GM12873 (cell line): ENCODE data around the gene USP34.

Source experiments
- TF ChIP-seq, protein P1 (sequence below): IDR thresholded peaks from 2 replicates; pipeline ENCODE4 v1.5.1; 2012; ENCODE audit warnings: low read depth, mild to moderate bottlenecking, moderate library complexity, low read length, control low read depth; ENCODE audit not compliant: insufficient read depth; ENCODE audit errors: missing control alignments

Gene USP34

DNA sequence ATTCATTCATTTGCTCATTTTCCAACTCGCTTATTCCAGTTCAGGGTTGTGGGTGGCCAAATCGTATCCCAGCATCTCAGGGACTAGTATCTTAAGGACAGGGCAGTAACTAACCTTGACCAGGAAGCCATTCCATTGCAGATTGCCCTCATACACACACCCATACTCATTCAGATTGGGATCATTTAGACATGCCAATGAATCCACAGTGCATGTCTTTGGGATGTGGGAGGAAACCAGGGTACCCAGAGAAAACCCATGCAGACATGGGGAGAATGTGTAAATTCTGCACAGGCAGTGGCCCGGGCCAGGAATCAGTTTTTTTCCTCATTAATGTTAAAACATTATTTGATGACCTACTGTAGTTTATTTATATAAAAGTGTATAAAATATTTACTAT lies 150.7 kb downstream of the USP34 start:
- TF ChIP-seq, protein P1, sequence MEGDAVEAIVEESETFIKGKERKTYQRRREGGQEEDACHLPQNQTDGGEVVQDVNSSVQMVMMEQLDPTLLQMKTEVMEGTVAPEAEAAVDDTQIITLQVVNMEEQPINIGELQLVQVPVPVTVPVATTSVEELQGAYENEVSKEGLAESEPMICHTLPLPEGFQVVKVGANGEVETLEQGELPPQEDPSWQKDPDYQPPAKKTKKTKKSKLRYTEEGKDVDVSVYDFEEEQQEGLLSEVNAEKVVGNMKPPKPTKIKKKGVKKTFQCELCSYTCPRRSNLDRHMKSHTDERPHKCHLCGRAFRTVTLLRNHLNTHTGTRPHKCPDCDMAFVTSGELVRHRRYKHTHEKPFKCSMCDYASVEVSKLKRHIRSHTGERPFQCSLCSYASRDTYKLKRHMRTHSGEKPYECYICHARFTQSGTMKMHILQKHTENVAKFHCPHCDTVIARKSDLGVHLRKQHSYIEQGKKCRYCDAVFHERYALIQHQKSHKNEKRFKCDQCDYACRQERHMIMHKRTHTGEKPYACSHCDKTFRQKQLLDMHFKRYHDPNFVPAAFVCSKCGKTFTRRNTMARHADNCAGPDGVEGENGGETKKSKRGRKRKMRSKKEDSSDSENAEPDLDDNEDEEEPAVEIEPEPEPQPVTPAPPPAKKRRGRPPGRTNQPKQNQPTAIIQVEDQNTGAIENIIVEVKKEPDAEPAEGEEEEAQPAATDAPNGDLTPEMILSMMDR: no peak

DNA sequence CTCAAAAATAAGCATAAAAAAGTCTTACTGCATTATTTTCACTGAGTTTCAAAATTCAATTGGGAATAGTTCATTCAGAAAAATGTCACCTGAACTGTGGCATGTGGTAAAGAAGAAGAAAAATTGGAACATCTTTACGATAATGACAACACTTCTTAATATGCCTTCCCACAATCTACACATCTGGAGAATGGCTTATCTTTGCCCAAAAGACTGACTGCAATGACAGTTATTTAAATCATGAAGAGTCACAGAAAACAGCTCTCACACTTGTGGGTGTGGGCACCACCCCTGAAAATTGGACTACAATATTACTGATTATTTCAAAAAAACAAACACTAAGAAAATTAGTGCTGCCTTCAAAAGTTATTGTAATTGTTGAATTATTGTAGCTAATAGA lies 152.3 kb downstream of the USP34 start:
- TF ChIP-seq, protein P1: no peak

DNA sequence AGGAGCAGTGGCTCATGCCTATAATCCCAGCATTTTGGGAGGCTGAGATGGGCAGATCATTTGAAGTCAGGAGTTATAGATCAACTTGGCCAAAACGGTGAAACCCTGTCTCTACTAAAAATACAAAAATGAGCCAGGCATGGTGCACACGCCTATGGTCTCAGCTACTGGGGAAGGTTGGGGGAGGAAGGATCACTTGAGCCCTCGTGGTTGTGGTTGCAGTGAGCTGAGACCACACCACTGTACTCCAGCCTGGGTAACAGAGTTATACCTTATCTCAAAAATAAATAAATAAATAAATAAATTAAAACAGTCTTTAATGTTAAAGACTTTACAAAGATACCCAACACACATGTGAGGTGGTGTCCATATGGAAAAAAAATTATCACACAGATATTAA lies 174.9 kb downstream of the USP34 start:
- TF ChIP-seq, protein P1: no peak

DNA sequence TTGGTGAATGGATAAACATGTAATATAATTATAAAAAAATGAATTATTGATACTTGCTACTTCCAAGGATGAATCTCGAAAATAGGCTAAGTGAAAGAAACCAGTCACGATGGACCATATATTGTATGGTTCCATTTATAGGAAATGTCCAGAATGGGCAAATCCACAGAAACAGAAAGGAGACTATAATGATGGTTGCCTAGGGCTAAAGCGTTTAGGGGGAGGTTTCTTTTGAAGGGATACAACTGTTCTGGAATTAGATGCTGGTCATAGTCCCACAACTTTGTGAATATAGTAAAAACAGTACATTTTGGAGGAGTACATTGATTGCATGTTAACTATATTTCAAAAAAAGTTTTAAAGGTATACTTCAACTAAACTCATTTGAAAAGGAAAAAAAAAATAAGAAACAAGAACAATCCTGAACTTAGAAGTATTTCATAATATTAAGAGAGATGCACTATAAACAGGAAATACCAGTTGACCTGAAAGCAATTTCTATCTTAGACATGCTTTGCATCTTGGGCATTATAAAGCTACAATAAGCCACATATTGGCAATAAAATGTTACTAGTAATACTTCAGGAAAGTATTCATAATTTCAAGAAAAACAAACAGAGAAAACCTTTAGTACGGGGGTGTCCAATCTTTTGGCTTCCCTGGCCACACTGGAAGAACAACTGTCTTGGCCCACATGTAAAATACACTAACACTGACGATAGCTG lies 178.9 kb downstream of the USP34 start:
- TF ChIP-seq, protein P1: no peak

DNA sequence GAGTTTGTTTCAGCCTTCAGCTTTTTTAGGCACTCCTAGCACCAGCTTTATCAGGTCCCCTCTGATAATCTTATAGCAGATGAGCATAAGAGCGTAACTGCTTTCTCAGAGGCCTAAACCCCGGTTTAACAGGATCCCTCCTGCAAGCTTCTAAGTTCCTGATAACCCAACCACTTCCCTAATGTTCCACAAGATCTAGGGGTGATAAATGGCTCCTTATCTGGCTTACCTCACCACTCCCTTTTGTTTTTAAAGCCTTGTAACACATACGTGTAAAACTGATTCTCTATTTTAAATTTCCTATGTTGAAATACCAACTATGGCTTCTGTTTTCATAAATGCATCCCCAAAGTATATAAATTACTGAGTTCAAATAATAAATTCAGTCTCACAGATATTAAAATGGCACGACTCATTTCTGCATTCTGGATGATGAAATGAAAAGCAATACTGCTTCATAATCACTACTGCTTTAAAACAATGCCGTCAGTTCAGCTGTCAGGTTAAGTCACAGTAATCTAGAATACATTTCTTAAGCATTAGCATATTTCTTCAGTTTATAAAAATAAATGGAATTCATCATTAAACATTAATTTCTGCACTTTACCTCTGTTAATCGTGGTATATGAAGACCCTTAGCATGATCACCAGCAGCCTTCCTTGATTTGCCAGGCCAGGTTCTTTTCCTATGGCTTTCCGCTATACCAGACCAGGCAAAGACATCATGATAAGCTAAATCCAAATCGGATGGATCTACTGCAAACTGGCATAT lies 182.6 kb downstream of the USP34 start:
- TF ChIP-seq, protein P1: no peak

DNA sequence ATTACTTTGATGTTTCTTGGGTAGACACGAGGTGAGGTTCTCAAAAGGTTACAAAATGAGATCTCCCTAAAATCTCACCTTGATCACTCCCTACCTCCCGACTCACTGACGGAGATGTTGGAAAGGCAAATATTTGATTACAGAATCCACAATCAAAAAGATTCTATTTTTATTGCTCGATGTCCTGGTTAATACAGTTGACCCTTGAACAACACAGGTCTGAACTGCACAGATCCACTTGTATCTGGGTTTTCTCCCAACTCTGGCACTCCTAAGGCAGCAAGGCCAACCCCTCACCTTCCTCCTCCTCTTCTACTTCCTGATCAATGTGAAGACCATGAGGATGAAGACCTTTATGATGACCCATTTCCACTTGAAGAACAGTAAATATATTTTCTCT lies 183.6 kb downstream of the USP34 start:
- TF ChIP-seq, protein P1: no peak

DNA sequence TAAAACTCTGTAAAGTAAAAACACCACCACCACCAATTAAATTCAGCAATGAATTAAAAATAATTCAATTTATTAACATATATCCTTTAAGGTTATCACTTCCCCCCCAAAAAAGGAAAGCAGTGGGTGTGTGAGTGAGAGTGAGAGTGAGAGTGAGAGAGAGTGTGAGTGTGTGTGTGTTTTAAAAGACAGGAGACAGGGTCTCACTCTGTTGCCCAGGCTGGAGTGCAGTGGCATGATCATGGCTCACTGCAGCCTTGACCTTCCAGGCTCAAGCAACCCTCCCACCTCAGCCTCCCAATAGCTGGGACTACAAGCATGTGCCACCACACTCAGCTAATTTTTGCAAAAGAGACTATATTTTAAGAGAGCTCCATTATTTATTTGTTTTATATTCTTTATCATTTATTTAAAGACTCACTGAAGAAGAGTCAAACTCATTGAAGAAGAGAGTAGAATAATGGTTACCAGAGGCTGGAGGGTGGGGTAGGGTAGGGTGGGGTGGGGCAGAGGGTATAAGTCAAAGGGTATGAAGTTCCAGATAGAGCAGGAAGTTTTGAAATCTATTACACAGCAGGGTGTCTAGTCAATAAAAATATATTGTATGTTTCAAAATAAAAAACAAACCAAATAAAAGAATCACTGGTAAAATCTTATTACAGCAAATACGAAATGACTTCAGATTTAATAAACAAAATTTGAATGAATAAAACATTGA lies 187.3 kb downstream of the USP34 start:
- TF ChIP-seq, protein P1: no peak
